HG02642 (cell line): Measurements from ENCODE around the gene STRN3.
"Not testable (repeated sequence)": the region's sequence is repeated elsewhere in the genome, so short reads cannot be mapped to it uniquely, and the experiment has no call there.

ENCODE experiments used
- ATAC-seq: cut with Tn5 transposase; IDR thresholded peaks from one replicate; pipeline ENCODE4 v1.9.1; 2021; ENCODE audit warnings: mild to moderate bottlenecking; ENCODE audit not compliant: unreplicated experiment, poor library complexity

STRN3 gene

DNA sequence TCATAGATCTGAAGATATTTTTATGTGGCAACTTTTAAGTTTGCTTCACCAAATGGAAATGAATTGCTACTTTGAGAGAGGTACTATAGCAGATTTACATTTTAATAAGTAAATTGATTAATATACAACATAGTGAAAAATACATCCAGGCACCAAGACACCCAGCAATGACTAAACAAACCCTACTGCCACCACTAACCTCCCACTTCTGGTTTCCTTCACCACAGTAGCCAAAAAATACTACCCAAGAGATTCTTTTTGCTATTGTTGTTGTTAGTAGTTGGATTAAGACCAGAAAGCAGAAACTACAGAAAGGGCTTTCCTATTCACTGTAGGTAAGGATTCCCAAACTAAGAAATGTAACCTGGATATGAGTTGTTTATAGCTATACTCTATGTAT, 97.7 kb downstream of the STRN3 start:
- ATAC-seq = no peak

DNA sequence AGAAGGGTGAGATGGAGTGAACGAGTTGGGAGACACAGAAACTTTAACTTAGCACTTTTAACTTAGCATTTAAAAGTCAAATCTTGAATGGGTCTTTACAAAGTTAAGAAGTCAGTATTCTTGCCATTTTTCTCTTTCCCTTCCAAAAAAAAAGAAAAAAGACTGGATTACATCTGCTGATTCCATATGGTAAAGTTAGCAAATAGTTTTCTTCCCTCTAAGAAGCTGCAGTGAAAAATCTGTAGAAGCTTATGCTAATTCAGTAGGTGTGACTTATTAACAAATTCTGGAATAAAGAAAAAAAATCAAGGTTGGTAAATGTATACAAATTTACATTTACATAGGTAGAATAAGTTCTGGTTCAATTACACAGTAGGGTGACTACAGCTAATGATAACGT, 100.9 kb downstream of the STRN3 start:
- ATAC-seq = no peak

- ATAC-seq = no peak
Measured at GRCh38 chr14:30921788-30922187, 104.4 kb downstream of the STRN3 start.

GRCh38 chr14:30921305-30921704, 104.9 kb downstream of the STRN3 start:
- ATAC-seq = no peak

- ATAC-seq = no peak
Measured at GRCh38 chr14:30915596-30915995, 110.6 kb downstream of the STRN3 start.

GRCh38 chr14:30914812-30915211, 111.4 kb downstream of the STRN3 start:
- ATAC-seq = no peak

DNA sequence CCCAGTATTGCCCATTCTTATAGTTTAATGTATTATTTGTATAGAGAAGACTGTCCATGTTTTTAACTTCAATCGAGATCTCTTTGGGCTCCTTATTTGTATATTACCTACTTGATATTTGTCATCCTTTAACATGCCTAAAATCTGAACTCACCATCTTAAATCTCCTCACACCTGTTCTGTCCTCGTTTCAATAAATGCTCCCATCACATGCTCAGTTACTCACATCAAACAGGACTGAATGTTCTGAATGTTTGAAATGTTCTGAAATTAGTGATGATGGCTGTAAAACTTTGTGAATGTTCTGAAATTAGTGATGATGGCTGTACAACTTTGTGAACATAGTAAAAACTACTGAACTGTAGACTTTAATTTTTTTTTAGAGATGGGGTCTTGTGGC, 117.4 kb downstream of the STRN3 start:
- no peak for ATAC-seq

DNA sequence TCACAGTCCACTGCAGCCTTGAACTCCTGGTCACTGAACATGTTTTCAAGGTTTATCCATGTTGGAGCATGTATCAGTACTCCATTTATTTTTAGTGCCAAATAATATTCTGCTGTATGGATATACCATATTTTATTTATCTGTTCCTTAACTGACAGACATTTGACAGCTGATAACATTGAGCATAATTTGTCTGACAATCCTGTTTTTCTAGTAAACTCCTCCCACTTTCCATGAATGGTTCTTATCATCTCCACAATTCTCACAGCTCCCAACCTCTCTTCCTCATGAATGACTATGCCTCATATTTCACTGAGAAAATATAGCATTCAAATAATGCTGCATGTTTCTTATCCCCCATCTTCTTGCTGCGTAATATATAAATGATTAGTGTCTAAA, 118.5 kb downstream of the STRN3 start:
- no peak for ATAC-seq

DNA sequence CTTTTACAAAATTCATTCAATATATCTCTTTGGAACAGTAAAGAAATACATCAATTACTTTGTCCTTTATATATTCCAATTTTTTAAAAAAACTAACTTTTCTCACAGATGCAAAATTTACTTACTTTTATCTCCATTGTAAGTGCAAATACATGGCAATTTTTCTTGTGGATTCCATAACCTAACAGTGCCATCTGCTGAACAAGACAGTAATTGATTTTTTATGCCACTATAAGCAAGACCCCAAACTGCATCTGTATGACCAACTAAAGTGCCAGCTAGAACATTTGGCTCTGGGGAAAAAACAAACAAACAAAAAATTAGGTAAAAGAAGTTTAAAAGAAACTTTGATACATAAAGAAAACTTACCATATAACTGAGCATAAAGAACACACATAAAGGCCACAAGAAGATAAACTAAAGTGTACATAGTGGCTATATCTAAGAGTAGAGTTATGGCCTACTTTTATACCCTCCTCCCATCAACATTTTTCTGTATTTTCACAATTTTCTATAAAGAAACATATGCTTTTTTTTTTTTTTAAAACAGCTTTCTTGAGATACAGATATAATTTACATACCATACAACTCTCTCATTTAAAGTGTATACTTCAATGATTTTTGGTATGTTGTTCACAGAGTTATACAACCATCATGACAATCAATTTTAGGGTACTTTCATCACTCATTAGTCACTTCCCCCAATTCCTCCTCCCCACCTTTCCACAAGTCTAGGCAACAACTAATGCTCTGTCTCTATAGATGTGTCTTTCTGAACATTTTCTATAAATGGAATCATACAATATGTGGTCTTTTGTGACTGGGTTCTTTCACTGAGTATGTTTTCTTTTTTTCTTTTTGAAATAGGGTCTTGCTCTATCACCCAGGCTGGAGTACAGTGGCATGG, 119.2 kb downstream of the STRN3 start:
- ATAC-seq = no peak

DNA sequence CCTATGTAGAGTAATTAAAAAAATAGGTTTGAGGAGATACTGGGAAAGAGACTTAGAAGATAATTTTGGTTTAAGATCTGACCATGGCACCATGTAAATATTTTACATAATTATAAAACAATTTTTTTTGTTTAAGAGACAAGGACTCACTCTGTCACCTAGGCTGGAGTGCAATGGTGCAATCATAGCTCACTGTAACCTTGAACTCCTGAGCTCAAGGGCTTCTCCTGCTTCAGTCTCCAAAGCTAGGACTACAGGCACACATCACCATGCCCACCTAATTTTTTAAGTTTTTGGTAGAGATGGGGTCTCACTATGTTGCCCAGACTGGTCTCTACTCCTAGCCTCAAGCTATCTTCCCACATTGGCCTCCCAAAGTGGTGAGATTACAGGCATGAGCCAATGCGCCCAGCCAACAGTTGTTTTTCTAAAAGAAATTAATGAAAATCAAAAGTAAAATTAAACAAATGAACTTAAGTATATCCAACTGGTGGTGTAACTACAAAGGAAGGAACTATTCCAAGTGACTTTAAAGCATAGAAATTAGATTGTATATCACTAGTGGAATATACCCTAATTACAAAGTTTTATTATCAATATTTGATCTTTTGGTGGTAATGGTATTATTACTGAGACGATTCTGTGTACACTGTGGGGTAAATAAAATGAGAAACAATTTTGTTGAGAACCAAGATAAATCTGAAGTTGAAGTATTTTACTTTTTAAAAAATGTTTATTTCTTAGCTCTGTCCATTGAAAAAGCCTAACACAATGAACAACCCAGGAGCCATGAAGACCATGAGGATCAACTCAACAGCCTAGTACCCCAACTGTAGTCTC, 122.7 kb downstream of the STRN3 start:
- no peak for ATAC-seq

GRCh38 chr14:30897121-30897520, 129.1 kb downstream of the STRN3 start:
- not testable (repeated sequence) for ATAC-seq

GRCh38 chr14:30896435-30896834, 129.7 kb downstream of the STRN3 start:
- ATAC-seq = no peak

- ATAC-seq = no peak
Measured at GRCh38 chr14:30894923-30895515, 131.2 kb downstream of the STRN3 start.

GRCh38 chr14:30893819-30894218, 132.4 kb downstream of the STRN3 start:
- no peak for ATAC-seq

DNA sequence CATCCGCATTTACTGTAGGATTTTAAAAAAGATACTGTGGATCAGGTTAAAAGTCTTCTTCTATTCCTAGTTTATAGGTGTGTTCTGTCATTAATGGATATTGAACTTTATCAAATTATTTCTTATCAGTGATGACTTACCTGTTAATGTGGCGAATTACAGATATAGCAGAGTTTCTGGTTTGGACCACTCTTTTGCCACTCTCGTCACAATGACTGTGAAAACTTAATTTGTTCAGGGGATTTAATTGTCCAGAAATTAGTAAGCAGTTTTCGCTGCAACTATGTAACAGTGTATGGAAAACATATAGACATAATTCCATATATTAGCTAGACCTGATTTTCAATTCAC, 137.0 kb downstream of the STRN3 start:
- no peak for ATAC-seq

GRCh38 chr14:30888480-30889243, 137.5 kb downstream of the STRN3 start:
- ATAC-seq = no peak

DNA sequence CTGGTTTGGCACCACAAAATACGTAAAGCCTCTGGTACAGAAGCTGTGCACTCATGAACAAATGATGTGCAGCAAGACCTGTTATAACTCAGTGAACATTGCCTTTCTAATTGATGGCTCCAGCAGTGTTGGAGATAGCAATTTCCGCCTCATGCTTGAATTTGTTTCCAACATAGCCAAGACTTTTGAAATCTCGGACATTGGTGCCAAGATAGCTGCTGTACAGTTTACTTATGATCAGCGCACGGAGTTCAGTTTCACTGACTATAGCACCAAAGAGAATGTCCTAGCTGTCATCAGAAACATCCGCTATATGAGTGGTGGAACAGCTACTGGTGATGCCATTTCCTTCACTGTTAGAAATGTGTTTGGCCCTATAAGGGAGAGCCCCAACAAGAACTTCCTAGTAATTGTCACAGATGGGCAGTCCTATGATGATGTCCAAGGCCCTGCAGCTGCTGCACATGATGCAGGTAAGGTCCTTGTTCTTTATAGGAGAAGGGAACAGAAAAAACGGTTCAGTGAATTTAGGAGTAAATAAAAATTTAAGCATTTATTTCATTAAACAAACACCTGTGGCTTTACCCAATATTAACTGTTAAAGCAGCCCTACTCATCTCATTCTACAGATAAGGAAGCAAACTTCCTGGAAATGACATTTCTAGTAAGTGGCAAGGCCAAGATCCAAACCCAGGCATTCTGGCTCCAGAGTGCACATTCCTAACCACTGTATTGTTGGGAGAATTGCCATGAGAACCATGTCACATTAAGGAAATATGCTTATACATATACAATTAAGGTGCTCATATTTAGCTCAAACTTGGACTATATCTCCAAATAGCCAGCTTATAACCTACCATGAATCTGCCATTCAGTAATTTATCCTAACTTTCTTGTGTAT, 140.1 kb downstream of the STRN3 start:
- ATAC-seq = no peak

GRCh38 chr14:30884901-30885300, 141.3 kb downstream of the STRN3 start:
- no peak for ATAC-seq

- ATAC-seq = no peak
Measured at GRCh38 chr14:30883508-30884294, 142.5 kb downstream of the STRN3 start.
